Loucy (cell line): ENCODE results near the gene SYNPR.

Source experiments
- H2AFZ ChIP-seq: fragments of 200-600 bp; sonication (generic); 2 replicates; pipeline ENCODE4 v1.6.0; 2016; ENCODE audit warnings: antibody characterized with exemption, mild to moderate bottlenecking, low read length, moderate library complexity
- H3F3A ChIP-seq: fragments of 200-600 bp; 2 replicates; pipeline ENCODE4 v1.6.0; 2016; ENCODE audit warnings: antibody characterized with exemption, low read depth, mild to moderate bottlenecking
- H3K27me3 ChIP-seq: fragments of 200-600 bp; sonication (generic); 2 replicates; pipeline ENCODE4 v1.6.1; 2014; ENCODE audit warnings: low read length, mild to moderate bottlenecking; ENCODE audit not compliant: insufficient read depth, poor library complexity, severe bottlenecking
- H3K36me3 ChIP-seq: fragments of 200-600 bp; sonication (generic); 2 replicates; pipeline ENCODE4 v1.6.1; 2016; ENCODE audit warnings: low read length; ENCODE audit not compliant: insufficient read depth
- H3K4me1 ChIP-seq: fragments of 200-600 bp; sonication (generic); 2 replicates; pipeline ENCODE4 v1.5.1; 2014; ENCODE audit warnings: low read length, mild to moderate bottlenecking; ENCODE audit not compliant: insufficient read depth, poor library complexity, severe bottlenecking
- H3K4me2 ChIP-seq: fragments of 200-600 bp; sonication (generic); 2 replicates; pipeline ENCODE4 v1.6.0; 2014; ENCODE audit warnings: antibody characterized with exemption, low read length, low read depth, mild to moderate bottlenecking; ENCODE audit not compliant: poor library complexity, severe bottlenecking
- H3K4me3 ChIP-seq: fragments of 200-600 bp; sonication (generic); 2 replicates; pipeline ENCODE4 v1.5.1; 2014; ENCODE audit warnings: low read length, mild to moderate bottlenecking, mixed read lengths; ENCODE audit not compliant: poor library complexity, severe bottlenecking
- H3K79me2 ChIP-seq: fragments of 200-600 bp; sonication (generic); 2 replicates; pipeline ENCODE4 v1.6.1; 2014; ENCODE audit warnings: low read length; ENCODE audit not compliant: insufficient read depth
- H3K9ac ChIP-seq: fragments of 200-600 bp; sonication (generic); 2 replicates; pipeline ENCODE4 v1.6.0; 2014; ENCODE audit warnings: mild to moderate bottlenecking, low read depth, low read length, moderate library complexity; ENCODE audit not compliant: poor library complexity, severe bottlenecking
- H3K9me2 ChIP-seq: fragments of 200-600 bp; sonication (generic); replicated peaks from 2 replicates; pipeline ENCODE4 v1.6.1; 2016; ENCODE audit warnings: low read depth, low read length, mixed read lengths
- H3K9me3 ChIP-seq: fragments of 200-600 bp; sonication (generic); 2 replicates; pipeline ENCODE4 v1.6.1; 2014; ENCODE audit warnings: mild to moderate bottlenecking, antibody characterized with exemption, low read length, low read depth; ENCODE audit not compliant: insufficient read depth
- H4K20me1 ChIP-seq: fragments of 200-600 bp; sonication (generic); 2 replicates; pipeline ENCODE4 v1.6.0; 2014; ENCODE audit warnings: antibody characterized with exemption, low read length, mild to moderate bottlenecking; ENCODE audit not compliant: insufficient read depth, poor library complexity, severe bottlenecking
- CTCF ChIP-seq: fragments of 200-600 bp; sonication (generic); conservative IDR thresholded peaks from 2 replicates; pipeline ENCODE4 v1.5.1; 2014; ENCODE audit warnings: mild to moderate bottlenecking, antibody characterized with exemption, low read length
- EZH2phosphoT487 ChIP-seq: fragments of 200-600 bp; IDR thresholded peaks from 2 replicates; pipeline ENCODE4 v1.6.1; 2018; ENCODE audit warnings: antibody characterized with exemption, mild to moderate bottlenecking, moderate library complexity, borderline replicate concordance

SYNPR gene

GRCh38 chr3:63353383-63353782, 75.3 kb downstream of the SYNPR start:
- H3K9me3 ChIP-seq, result no peaks in the 10 kb centered on the region
- H3K9ac ChIP-seq, result no peak overlapping the region
- H3K27me3 ChIP-seq, result no peaks in the 10 kb centered on the region
- no peak overlapping the region for H2AFZ ChIP-seq
- peaks cover 6% of the 10 kb centered on the region for H3K4me1 ChIP-seq
- H3K4me3 ChIP-seq, result no peak overlapping the region
- no peaks in the 10 kb centered on the region for H3K9me2 ChIP-seq
- no peaks in the 10 kb centered on the region for H3K36me3 ChIP-seq
- TF ChIP-seq CTCF (no peak), EZH2phosphoT487 (no peak)
- H4K20me1 ChIP-seq, result no peaks in the 10 kb centered on the region
- no peaks in the 10 kb centered on the region for H3F3A ChIP-seq
- no peaks in the 10 kb centered on the region for H3K79me2 ChIP-seq
- H3K4me2 ChIP-seq, result no peak overlapping the region

GRCh38 chr3:63354160-63354559, 76.1 kb downstream of the SYNPR start:
- no peaks in the 10 kb centered on the region for H3K27me3 ChIP-seq
- H3K36me3 ChIP-seq, result no peaks in the 10 kb centered on the region
- H3F3A ChIP-seq, result no peaks in the 10 kb centered on the region
- H3K4me2 ChIP-seq, result no peak overlapping the region
- peaks cover 6% of the 10 kb centered on the region for H3K4me1 ChIP-seq
- no peak overlapping the region for H3K9ac ChIP-seq
- H3K79me2 ChIP-seq, result no peaks in the 10 kb centered on the region
- H4K20me1 ChIP-seq, result no peaks in the 10 kb centered on the region
- no peak overlapping the region for H2AFZ ChIP-seq
- H3K9me3 ChIP-seq, result no peaks in the 10 kb centered on the region
- H3K9me2 ChIP-seq, result no peaks in the 10 kb centered on the region
- H3K4me3 ChIP-seq, result no peak overlapping the region
- TF ChIP-seq CTCF, result no peak
- no peak for TF ChIP-seq EZH2phosphoT487

GRCh38 chr3:63355809-63356208, 77.7 kb downstream of the SYNPR start:
- Histone ChIP-seq H3K9me3 (no peaks in the 10 kb centered on the region), H3K36me3 (no peaks in the 10 kb centered on the region), H3K79me2 (no peaks in the 10 kb centered on the region), H3K9me2 (no peaks in the 10 kb centered on the region), H3K27me3 (no peaks in the 10 kb centered on the region), H3K4me2 (no peak overlapping the region), H3F3A (no peaks in the 10 kb centered on the region), H3K4me3 (no peak overlapping the region), H3K4me1 (no peaks in the 10 kb centered on the region), H2AFZ (no peak overlapping the region), H4K20me1 (no peaks in the 10 kb centered on the region), H3K9ac (no peak overlapping the region)
- no peak for TF ChIP-seq EZH2phosphoT487
- no peak for TF ChIP-seq CTCF
